Stimulated activated naive B cell treated with anti-CD40 and anti-IgM and Interleukin-4, amounts not matched to agents 10 μg/mL and 1 μg/mL and 100 μg/mL, for 72 hours (primary cell): ENCODE results near the gene SMIM17.
A peak's percentile ranks its signal among the peaks of the same experiment; 100 is the strongest.
"Not testable (repeated sequence)": the region's sequence is repeated elsewhere in the genome, so short reads cannot be mapped to it uniquely, and the experiment has no call there.

Experiments
- ATAC-seq, 2 donors: fragments of 150-1000 bp; cut with Tn5 transposase; replicated peaks; 2 replicates each; pipeline ENCODE4 v1.10.0; 2021; ENCODE audit warnings: moderate library complexity in 1 of 2
- DNase-seq: peaks from one replicate; pipeline ENCODE4 v3.0.0; 2021
- H3K27ac Mint-ChIP-seq: one replicate; pipeline ENCODE4 v1.8.0; 2022; ENCODE audit warnings: mild to moderate bottlenecking, mixed read lengths
- H3K27me3 Mint-ChIP-seq, 2 donors: one replicate each; pipeline ENCODE4 v1.8.0; 2022; ENCODE audit warnings: mixed read lengths in 2 of 2
- H3K36me3 Mint-ChIP-seq, 2 donors: one replicate each; pipeline ENCODE4 v1.8.0; 2022; ENCODE audit warnings: mixed read lengths in 2 of 2, mild to moderate bottlenecking in 1 of 2
- H3K4me1 Mint-ChIP-seq, 2 donors: one replicate each; pipeline ENCODE4 v1.8.0; 2022; ENCODE audit warnings: mixed read lengths in 2 of 2, mild to moderate bottlenecking in 1 of 2
- H3K4me3 Mint-ChIP-seq, 2 donors: one replicate each; pipeline ENCODE4 v1.8.0; 2022; ENCODE audit warnings: mild to moderate bottlenecking in 2 of 2, mixed read lengths in 2 of 2, moderate library complexity in 1 of 2
- H3K9me3 Mint-ChIP-seq, 2 donors: one replicate each; pipeline ENCODE4 v1.8.0; 2022; ENCODE audit warnings: mixed read lengths in 2 of 2, mild to moderate bottlenecking in 1 of 2

SMIM17 gene

DNA sequence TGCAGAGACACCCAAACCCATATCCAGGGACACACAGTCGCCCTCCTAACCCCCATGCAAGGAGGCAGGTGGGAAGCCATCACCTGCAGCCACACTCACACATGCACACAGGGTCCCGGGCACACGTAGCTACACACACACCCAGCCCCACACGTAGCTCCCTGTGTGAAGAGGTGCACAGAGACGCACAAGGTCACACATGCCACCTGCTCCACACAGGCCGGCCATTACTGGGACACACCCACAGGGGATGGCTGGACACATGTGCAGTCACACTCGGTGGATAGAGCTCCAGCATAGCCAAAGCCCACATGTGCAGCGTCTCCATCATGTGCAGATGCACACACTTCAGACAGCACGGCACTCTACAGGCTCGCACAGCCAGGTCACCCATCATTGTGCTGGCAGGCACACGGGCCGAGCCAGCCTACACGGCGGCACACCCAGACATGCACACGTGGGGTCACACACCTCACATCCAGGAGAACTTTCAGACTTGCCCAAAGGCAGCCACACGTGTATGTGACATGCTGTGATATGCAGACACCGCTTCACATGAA lies 27.5 kb downstream of the SMIM17 start:
- peak overlapping the region; percentile 47 for H3K27ac Mint-ChIP-seq
- peaks cover 18 to 28% of the 10 kb centered on the region in 2 donors for H3K4me1 Mint-ChIP-seq
- peak overlapping the region; percentile 98 for H3K4me3 Mint-ChIP-seq
- DNase-seq, result no peak
- no peaks in the 10 kb centered on the region for H3K27me3 Mint-ChIP-seq
- no peak for ATAC-seq
- peaks cover 0 to 4% of the 10 kb centered on the region in 2 donors for H3K9me3 Mint-ChIP-seq
- peaks cover 15 to 23% of the 10 kb centered on the region in 2 donors for H3K36me3 Mint-ChIP-seq

DNA sequence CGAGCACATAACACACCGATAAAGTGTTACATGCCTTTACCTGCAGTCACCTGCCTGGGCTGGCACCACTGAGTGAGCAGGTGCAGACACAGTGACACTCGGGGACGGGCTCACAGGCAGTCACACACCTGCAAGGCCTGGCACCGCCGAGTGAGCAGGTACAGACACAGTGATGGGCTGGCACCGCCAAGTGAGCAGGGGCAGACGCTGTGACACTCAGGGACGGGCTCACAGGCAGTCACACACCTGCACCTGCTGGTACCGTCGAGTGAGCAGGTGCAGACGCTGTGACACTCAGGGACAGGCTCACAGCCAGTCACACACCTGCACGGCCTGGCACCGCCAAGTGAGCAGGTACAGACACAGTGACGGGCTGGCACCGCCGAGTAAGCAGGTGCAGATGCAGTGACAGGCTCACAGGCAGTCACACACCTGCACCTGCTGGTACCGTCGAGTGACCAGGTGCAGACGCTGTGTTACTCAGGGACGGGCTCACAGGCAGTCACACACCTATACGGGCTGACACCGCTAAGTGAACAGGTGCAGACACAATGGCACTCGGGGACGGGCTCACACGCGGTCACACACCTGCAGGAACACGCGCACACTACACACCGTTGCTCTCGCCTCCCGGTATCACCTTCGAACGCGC lies 28.1 kb downstream of the SMIM17 start:
- ATAC-seq (peak; percentile 52 to 53), DNase-seq (no peak)
- Mint-ChIP-seq H3K4me1 (peaks cover 18 to 28% of the 10 kb centered on the region in 2 donors), H3K27ac (peak overlapping the region; percentile 96), H3K27me3 (no peaks in the 10 kb centered on the region), H3K4me3 (peak overlapping the region; percentile 98), H3K9me3 (peaks cover 0 to 4% of the 10 kb centered on the region in 2 donors), H3K36me3 (peaks cover 12 to 19% of the 10 kb centered on the region in 2 donors)

DNA sequence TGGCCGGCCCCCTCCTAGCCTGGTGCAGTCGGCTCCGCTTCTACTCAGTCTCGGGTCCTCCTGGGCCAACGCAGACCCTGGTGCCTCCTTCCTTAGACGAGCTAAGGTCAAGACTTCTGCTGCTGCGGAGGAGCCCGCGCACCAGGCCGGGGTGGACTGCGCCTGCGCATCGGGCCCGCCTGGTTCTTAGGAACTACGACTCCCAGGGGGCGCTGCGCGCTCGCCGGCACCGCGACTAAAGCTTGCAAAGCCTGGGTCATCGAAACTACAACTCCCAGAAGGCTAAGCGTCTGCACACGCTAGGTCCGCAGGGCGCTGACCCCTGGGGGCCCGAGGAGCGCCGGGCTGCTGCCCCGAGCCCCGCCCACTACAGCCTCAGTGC lies 28.6 kb downstream of the SMIM17 start, which contains the start of gene ZNF835:
ZNF835 (minus strand) TSS at position 145 of the 382 bp plus-strand sequence. CDS start 6,559 bp downstream, outside the sequence.
- ATAC-seq, result peak; percentile 95 to 97
- peaks cover 0 to 4% of the 10 kb centered on the region in 2 donors for H3K9me3 Mint-ChIP-seq

DNA sequence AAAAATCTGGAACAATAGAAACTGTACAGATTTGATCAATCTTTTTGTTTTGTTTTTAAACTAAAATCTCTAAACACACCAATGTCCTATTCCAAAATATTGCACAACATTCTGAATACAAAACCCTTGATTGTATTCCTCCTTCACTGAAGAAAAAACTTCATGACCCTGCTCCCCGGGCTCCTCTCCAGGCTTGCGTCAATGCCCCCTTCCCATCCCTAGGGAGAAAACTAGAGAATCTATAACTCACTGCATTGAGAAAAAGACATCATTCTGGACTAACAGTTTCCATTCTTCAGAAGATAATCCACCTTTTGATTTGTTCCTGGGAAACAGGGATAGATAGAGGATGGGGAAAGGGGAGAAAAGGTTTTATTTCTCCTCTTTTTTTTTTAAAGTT lies 29.7 kb downstream of the SMIM17 start:
- peaks cover 12 to 16% of the 10 kb centered on the region in 2 donors for H3K36me3 Mint-ChIP-seq
- DNase-seq, H3K4me3 Mint-ChIP-seq, ATAC-seq, H3K27ac Mint-ChIP-seq, H3K9me3 Mint-ChIP-seq, H3K27me3 Mint-ChIP-seq: not testable (repeated sequence)
- peaks cover 18 to 28% of the 10 kb centered on the region in 2 donors for H3K4me1 Mint-ChIP-seq

More for the DNA sequence above, 28.6 kb downstream of the SMIM17 start, which contains the start of gene ZNF835:
- peaks cover 18 to 28% of the 10 kb centered on the region in 2 donors for H3K4me1 Mint-ChIP-seq
- H3K36me3 Mint-ChIP-seq, result peaks cover 12 to 16% of the 10 kb centered on the region in 2 donors
- peak within 1 kb of the TSS; percentile 96 for H3K27ac Mint-ChIP-seq
- H3K4me3 Mint-ChIP-seq, result peak within 1 kb of the TSS; percentile 98
- DNase-seq, result peak; percentile 93
- H3K27me3 Mint-ChIP-seq, result no peaks in the 10 kb centered on the region

DNA sequence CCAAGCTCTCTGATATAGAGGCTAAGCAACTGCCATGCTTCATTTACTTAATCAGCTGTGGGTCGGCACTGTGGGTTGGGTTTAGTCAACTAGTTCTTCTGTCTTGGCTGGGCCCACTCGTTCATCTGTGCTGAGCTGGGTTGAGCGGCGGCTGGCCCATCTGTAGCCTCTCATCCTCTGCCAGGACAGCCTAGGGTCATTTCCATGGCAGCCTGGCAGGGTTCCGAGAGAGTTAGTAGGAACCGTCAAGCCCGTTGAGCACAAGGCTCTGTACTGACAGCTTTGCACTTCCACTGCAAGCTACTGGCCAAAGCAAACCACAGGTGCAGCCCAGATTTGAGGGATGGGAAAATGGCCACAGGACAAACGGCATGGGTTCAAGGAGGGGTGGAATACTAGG lies 35.2 kb downstream of the SMIM17 start:
- H3K4me1 Mint-ChIP-seq, result no peaks in the 10 kb centered on the region
- no peak for ATAC-seq
- H3K27me3 Mint-ChIP-seq, result no peaks in the 10 kb centered on the region
- H3K36me3 Mint-ChIP-seq, result peaks cover 0 to 3% of the 10 kb centered on the region in 2 donors
- no peak overlapping the region for H3K4me3 Mint-ChIP-seq
- H3K9me3 Mint-ChIP-seq, result peaks cover 0 to 1% of the 10 kb centered on the region in 2 donors
- no peak for DNase-seq
- no peak overlapping the region for H3K27ac Mint-ChIP-seq

DNA sequence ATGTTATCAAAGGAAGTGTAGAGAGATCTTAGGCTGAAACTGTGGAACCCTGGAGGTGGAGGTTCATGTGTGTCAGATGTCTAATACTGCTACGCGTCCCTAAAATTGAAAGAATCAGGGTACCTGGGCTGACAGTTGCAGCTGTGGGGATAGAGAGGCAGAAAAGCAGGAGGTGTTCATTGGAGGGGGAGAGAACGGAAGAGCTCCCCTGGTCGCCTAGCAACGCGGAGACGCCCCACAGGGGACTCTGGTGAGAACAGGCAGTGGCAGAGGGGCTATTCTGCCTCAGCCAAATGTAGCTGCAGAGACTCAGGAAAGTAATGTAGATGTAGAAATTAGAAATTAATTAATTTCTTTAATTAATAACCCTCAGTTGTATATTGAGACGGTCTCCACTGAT lies 38.7 kb downstream of the SMIM17 start:
- Mint-ChIP-seq H3K9me3 (peaks cover 0 to 1% of the 10 kb centered on the region in 2 donors), H3K4me1 (no peaks in the 10 kb centered on the region), H3K27me3 (no peaks in the 10 kb centered on the region), H3K27ac (no peak overlapping the region), H3K4me3 (no peak overlapping the region), H3K36me3 (peaks cover 0 to 12% of the 10 kb centered on the region in 2 donors)
- DNase-seq (no peak), ATAC-seq (no peak)

DNA sequence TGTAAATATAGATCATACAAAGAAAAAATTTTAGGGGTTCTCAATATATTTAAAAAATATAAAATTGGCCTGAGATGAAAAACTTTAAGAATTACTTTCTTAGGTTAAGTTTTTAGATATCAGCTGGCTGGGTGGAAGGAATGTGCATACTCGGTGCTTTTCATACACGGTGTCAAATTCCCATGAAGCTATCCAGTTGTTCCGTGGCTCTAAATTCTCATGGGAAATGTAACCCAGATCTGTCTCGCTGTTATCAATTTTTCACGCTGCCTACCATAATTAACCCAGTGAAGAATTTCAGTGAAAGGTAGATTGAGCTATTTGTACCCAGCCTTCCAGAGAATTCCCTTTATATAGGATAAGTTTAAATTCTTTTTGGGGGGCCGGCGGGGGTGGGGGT lies 40.2 kb downstream of the SMIM17 start:
- Mint-ChIP-seq H3K4me1 (no peaks in the 10 kb centered on the region), H3K9me3 (peaks cover 0 to 1% of the 10 kb centered on the region in 2 donors), H3K27me3 (no peaks in the 10 kb centered on the region), H3K4me3 (no peak overlapping the region), H3K27ac (no peak overlapping the region), H3K36me3 (peaks cover 0 to 16% of the 10 kb centered on the region in 2 donors)
- no peak for DNase-seq
- ATAC-seq, result no peak

DNA sequence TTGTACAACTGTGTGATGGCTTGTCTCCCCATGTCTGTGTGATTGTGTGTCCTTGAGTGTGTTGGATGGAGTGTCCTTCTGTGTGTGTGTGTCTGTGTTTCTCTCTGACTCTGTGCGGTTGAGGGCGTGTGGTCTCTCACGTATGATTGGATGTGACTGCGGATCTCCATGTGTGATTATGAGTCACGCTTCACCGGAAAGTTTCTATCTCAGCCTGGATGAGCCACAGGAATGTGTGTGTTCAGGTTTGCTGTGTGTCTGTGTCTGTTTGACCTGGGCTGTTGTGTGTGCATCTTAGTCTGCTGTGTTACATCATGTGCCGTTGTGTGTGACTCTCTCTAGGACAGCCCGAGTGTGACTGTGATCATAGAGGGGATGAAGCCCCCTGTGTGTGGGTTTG lies 44.1 kb downstream of the SMIM17 start:
- DNase-seq (no peak), ATAC-seq (no peak)
- H3K9me3 Mint-ChIP-seq, result peaks cover 0 to 4% of the 10 kb centered on the region in 2 donors
- H3K4me3 Mint-ChIP-seq, result no peak overlapping the region
- H3K27me3 Mint-ChIP-seq, result no peaks in the 10 kb centered on the region
- H3K27ac Mint-ChIP-seq, result no peak overlapping the region
- peaks cover 0 to 19% of the 10 kb centered on the region in 2 donors for H3K36me3 Mint-ChIP-seq
- peaks cover 0 to 1% of the 10 kb centered on the region in 2 donors for H3K4me1 Mint-ChIP-seq

DNA sequence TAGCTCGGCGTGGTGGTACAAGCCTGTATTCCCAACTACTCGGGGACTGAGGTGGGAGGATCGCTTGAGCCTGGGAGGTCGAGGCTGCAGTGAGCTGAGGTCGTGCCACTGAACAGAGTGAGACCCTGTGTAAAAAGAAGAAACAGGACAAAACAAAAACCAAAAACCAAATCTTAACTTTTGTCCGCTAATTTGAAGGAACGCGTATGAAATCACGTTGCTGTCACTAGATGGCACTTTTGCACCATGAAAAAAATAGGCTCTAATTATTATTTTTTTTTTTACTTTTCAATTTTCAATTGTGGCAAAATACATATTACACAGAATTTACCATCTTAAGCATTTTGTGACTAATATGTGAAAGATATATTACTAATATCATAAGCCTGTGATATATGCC lies 46.2 kb downstream of the SMIM17 start:
- peaks cover 3 to 8% of the 10 kb centered on the region in 2 donors for H3K9me3 Mint-ChIP-seq
- no peak overlapping the region for H3K27ac Mint-ChIP-seq
- no peak for ATAC-seq
- DNase-seq, result no peak
- H3K4me1 Mint-ChIP-seq, result peaks cover 0 to 1% of the 10 kb centered on the region in 2 donors
- H3K27me3 Mint-ChIP-seq, result no peaks in the 10 kb centered on the region
- H3K4me3 Mint-ChIP-seq, result no peak overlapping the region
- H3K36me3 Mint-ChIP-seq, result peaks cover 5 to 32% of the 10 kb centered on the region in 2 donors

DNA sequence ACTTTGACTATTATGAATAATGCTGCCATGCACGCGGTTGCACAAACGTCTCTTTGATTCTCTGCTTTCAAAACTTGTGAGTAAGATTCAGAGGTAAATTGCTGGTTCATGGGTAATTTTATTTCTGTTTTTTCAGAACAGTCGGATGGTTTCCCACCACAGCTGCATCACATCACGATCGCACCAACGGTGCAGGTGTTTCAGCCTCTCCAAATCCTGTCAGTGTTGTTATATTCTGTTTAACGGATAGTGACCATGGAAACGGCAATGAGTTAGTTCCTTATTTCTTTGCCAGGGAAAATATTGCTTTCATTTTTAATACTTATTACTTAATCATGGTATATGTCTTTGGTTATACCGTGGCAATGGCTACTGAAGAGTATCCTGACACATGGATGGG lies 47.7 kb downstream of the SMIM17 start:
- Mint-ChIP-seq H3K27ac (no peak overlapping the region), H3K4me1 (peaks cover 0 to 1% of the 10 kb centered on the region in 2 donors), H3K9me3 (peaks cover 3 to 8% of the 10 kb centered on the region in 2 donors), H3K4me3 (no peak overlapping the region), H3K36me3 (peaks cover 5 to 24% of the 10 kb centered on the region in 2 donors), H3K27me3 (no peaks in the 10 kb centered on the region)
- ATAC-seq, result peak; percentile 63 to 68
- DNase-seq, result peak; percentile 7

DNA sequence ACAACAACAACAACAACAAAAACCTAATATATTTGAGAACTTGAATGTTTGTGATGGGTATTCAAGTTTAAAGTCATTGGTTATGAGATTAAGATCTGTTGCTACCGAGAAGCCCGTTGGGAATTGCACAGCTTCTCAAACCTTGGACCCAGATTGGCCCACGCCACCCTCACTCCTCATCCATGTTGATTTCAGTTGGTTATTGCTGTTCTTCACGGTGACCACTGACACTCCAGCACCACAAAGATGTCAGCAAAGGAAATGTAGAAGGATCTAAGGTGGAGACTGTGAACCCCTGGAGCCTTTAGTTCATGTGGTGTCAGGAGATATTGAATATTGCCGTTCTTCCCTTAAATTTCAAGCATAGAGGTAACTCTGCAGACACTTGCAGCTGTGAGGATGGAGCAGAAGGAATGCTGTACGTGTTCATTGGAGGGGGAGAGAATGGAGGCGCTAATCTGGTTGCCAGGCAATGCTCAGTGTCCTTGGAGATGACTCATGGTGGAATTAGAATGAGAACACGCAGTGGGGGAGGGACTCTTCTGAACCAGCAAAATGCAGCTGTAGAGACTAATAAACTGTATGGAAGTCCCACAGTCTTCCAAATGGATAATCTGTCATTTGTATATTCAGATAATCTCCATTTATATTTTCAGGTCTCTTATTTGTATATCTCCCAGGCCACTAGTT lies 49.4 kb downstream of the SMIM17 start:
- ATAC-seq (no peak), DNase-seq (no peak)
- peaks cover 0 to 1% of the 10 kb centered on the region in 2 donors for H3K4me1 Mint-ChIP-seq
- no peak overlapping the region for H3K4me3 Mint-ChIP-seq
- peaks cover 3 to 8% of the 10 kb centered on the region in 2 donors for H3K9me3 Mint-ChIP-seq
- H3K27ac Mint-ChIP-seq, result no peak overlapping the region
- no peaks in the 10 kb centered on the region for H3K27me3 Mint-ChIP-seq
- peaks cover 5 to 19% of the 10 kb centered on the region in 2 donors for H3K36me3 Mint-ChIP-seq

DNA sequence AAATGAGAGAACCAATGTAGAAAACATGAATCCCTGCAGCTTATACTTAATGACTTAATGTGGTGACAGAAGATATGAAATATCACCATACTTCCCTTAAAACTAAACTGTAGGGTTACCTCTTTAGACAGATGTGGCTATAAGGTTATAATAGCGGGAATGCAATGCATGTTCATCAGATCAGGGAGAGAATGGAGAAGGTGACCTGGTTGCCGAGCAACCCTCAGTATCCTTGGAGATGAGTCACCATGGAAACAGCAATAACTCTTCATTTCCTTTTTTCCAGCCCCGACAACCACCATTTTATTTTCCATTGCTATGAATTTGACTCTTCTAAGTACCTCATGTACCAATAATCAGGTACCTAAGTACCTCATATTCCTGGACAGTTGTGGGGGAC lies 56.6 kb downstream of the SMIM17 start:
- Mint-ChIP-seq H3K4me3 (no peak overlapping the region), H3K36me3 (peaks cover 0 to 5% of the 10 kb centered on the region in 2 donors), H3K27me3 (no peaks in the 10 kb centered on the region), H3K4me1 (no peaks in the 10 kb centered on the region), H3K9me3 (peaks cover 2 to 10% of the 10 kb centered on the region in 2 donors), H3K27ac (no peak overlapping the region)
- no peak for ATAC-seq
- no peak for DNase-seq

DNA sequence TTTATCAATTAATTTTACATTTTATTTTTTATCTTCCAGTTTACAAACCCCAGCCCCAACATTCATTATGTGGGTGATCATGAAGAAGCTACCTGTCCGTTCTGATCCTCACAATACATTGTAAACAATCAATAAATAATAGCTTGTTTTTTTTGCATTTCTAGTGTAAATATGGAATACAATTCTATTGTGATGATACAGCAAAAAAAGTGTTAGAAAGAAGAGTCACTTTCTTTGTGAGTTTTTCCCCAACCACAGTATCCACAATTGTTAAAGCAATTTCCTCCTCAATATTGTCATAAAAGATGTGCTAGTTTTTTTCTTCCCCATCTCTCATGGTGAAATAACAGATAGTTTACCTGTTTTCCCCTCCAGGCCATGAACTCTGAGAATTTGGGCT lies 58.9 kb downstream of the SMIM17 start:
- H3K4me1 Mint-ChIP-seq, result no peaks in the 10 kb centered on the region
- H3K27me3 Mint-ChIP-seq, result no peaks in the 10 kb centered on the region
- no peak overlapping the region for H3K27ac Mint-ChIP-seq
- H3K4me3 Mint-ChIP-seq, result no peak overlapping the region
- H3K36me3 Mint-ChIP-seq, result peaks cover 0 to 5% of the 10 kb centered on the region in 2 donors
- ATAC-seq, result no peak
- peaks cover 5 to 14% of the 10 kb centered on the region in 2 donors for H3K9me3 Mint-ChIP-seq
- DNase-seq, result no peak

DNA sequence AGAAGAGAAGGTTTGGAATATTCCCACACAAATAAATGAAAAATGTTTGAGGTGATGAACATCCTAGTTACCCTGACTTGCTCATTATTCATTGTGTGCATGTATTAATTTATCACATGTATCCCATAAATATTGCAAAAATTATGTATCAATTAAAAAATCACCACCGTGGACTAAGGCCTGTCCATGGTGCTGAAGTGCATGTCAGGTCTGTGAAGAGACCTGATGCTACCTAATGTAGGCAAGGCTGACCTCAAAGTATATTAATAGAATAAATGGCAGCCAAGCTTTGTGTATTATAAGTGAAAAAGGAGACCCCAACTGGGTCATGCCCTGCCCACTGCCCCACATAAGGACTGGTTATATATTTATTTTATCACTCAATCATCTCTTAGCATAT lies 63.0 kb downstream of the SMIM17 start:
- peaks cover 7 to 16% of the 10 kb centered on the region in 2 donors for H3K9me3 Mint-ChIP-seq
- ATAC-seq (no peak), DNase-seq (no peak)
- H3K27ac Mint-ChIP-seq, result no peak overlapping the region
- peaks cover 0 to 5% of the 10 kb centered on the region in 2 donors for H3K36me3 Mint-ChIP-seq
- no peaks in the 10 kb centered on the region for H3K27me3 Mint-ChIP-seq
- H3K4me1 Mint-ChIP-seq, result no peaks in the 10 kb centered on the region
- H3K4me3 Mint-ChIP-seq, result no peak overlapping the region
